PC-9 (cell line): Measurements from ENCODE around the gene EPB41L2.
"Not testable (repeated sequence)": the region's sequence is repeated elsewhere in the genome, so short reads cannot be mapped to it uniquely, and the experiment has no call there.

ENCODE experiments used
- EZH2 ChIP-seq: fragments of 200-600 bp; sonication (generic); IDR thresholded peaks from 2 replicates; pipeline ENCODE4 v1.8.0; 2017; ENCODE audit warnings: antibody characterized with exemption, low read depth
- TF ChIP-seq, protein P1 (sequence below): fragments of 200-600 bp; sonication (generic); conservative IDR thresholded peaks from 2 replicates; pipeline ENCODE4 v1.6.1; 2017; ENCODE audit warnings: mixed run types, antibody characterized with exemption, mild to moderate bottlenecking, moderate library complexity

GRCh38 chr6:130801368-130801767, 261.7 kb downstream of the EPB41L2 start:
- TF ChIP-seq, protein P1, sequence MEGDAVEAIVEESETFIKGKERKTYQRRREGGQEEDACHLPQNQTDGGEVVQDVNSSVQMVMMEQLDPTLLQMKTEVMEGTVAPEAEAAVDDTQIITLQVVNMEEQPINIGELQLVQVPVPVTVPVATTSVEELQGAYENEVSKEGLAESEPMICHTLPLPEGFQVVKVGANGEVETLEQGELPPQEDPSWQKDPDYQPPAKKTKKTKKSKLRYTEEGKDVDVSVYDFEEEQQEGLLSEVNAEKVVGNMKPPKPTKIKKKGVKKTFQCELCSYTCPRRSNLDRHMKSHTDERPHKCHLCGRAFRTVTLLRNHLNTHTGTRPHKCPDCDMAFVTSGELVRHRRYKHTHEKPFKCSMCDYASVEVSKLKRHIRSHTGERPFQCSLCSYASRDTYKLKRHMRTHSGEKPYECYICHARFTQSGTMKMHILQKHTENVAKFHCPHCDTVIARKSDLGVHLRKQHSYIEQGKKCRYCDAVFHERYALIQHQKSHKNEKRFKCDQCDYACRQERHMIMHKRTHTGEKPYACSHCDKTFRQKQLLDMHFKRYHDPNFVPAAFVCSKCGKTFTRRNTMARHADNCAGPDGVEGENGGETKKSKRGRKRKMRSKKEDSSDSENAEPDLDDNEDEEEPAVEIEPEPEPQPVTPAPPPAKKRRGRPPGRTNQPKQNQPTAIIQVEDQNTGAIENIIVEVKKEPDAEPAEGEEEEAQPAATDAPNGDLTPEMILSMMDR: not testable (repeated sequence)
- TF ChIP-seq EZH2: not testable (repeated sequence)
